H54 (cell line): ENCODE data around the gene URAD.

Experiments used
- DNase-seq: peaks from one replicate; pipeline ENCODE4 v3.0.0; 2011; ENCODE audit warnings: low spot score, mixed read lengths; ENCODE audit not compliant: insufficient read length
- FAIRE-seq: peaks from 3 replicates; lab custom pipeline; 2011; peaks lifted over from hg19 to GRCh38; lab: Jason Lieb, UNC
- POLR2A ChIP-seq: IDR thresholded peaks from 2 replicates; pipeline ENCODE4 v1.6.1; 2011; ENCODE audit warnings: low read depth, mild to moderate bottlenecking, low read length

URAD gene

GRCh38 chr13:27979765-27980279 is 8.7 kb downstream of the URAD start:
- no peak for TF ChIP-seq POLR2A
- DNase-seq (no peak), FAIRE-seq (no peak)

- DNase-seq: no peak
- TF ChIP-seq POLR2A: no peak
- FAIRE-seq: no peak
These were observed 9.4 kb downstream of the URAD start for GRCh38 chr13:27979001-27979643.

GRCh38 chr13:27978301-27978968 is 10.1 kb downstream of the URAD start:
- FAIRE-seq (no peak), DNase-seq (no peak)

DNA sequence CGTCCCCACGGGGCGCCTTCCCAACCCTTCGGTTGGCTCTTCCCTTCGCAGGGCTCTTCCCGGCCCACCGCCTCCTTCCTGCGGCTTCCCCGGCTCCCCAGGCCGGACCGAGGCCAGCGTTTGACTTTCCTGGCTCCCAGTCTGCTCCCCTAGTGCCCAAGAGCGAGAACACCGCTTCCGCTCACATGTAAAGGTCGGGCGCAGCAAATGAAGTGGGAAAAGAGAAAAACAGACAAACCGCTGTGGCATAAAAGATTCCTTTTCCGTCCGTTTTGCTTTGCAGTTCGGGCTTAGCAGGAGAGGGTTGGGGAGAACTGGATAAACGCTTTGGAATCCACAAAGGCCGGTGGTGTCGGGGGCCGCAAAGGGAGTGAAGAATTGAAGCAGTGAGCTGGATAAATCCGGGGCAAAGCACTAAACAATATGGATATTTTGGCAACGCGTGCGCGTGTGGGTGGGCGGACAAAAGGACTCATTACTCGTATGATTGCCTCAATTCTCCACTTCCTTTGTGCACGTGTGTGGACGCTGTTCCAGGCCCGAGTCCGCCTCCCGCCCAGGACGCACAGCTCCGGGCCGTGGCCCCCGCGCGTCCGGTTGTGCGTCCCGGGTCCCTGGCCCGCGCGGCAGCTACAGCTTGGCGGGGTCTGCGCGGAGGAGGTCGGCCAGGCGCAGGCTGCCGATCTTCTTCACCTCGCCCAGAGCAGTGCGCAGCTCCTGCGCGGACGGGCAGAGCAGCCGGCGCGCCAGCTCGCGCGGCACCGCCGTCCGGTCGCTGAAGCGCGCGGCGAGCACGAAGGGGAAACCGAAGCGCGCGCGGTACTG is 10.8 kb downstream of the URAD start:
- FAIRE-seq (no peak), DNase-seq (no peak)
- TF ChIP-seq POLR2A: no peak

More at GRCh38 chr13:27978301-27978968, 10.1 kb downstream of the URAD start:
- no peak for TF ChIP-seq POLR2A

DNA sequence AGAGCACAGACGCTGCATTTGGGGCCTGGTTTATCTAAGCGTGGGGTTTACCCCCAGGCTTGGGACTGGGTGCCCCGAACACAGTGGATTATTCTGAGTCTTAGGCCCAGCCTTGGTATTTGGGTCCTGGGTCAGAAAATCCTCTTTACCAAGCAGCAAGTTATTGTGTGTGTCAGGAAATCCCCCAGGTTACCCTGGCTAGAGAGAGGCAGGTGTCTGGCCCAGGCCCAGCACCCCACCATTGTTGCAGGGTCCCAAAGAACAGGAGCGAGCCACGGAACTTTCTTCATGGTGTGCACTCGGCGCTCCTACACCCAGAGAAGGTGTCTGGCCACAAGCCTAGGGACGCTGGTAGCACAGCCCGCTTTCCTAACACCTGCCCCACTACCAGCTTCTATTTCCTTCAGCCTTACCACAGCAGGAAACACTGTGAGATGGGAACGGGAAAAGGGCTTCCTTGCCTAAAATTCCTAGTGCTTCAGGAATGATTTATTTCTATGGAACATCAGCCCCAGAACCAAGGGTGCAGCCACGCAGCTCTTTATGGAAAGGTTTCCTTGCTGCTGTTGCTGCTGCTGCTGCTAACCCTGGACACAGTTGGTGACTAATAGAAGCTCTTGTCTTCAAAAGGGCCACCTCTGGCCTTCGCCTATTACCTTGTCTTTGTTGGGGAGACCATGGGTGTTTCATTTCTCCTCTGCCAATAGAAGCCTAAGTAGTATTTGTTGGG is 12.0 kb downstream of the URAD start:
- DNase-seq: no peak
- TF ChIP-seq POLR2A: no peak
- FAIRE-seq: no peak

- DNase-seq: no peak
- no peak for TF ChIP-seq POLR2A
- FAIRE-seq: no peak
These were observed 12.7 kb downstream of the URAD start for GRCh38 chr13:27975564-27976361.

- TF ChIP-seq POLR2A: no peak
- no peak for DNase-seq
- FAIRE-seq: no peak
These were observed 14.4 kb downstream of the URAD start for GRCh38 chr13:27973961-27974662.

DNA sequence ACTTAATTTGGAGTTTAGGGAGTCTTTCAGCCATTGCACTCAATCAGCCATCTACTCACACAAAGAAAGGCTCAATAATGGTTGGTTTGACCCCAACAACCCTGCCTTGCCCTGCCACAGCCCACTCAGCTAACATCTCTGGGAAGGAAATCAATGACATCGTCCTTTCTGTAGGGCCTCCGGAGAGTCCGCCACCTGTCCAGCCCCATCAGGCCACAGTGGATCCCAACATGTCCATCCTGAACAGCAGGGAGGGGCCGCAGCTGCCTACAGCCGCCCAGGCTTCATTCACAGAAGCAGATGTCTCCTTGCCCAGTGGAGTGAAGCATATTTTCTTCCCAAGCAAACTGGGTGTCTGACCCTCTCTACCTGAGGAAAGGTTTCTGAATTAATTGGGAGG is 15.2 kb downstream of the URAD start:
- DNase-seq (no peak), FAIRE-seq (no peak)
- no peak for TF ChIP-seq POLR2A

DNA sequence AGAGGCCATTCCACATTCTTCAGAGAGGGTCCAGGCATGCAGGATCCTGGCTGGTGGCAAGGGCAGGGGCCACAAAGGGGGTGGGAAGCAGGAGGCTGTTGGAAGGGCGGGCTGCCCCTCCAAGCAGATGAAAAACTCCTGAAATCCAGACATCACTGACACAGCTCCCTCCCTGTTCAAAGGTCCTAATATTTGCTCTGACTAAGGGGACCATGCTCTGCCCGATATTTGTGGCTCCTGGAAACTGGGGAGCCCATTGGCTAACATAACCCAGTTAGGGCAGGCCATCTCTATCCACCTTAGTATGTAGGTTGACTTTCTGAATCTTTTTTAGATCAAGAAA is 16.0 kb downstream of the URAD start:
- no peak for DNase-seq
- FAIRE-seq: no peak
- no peak for TF ChIP-seq POLR2A

DNA sequence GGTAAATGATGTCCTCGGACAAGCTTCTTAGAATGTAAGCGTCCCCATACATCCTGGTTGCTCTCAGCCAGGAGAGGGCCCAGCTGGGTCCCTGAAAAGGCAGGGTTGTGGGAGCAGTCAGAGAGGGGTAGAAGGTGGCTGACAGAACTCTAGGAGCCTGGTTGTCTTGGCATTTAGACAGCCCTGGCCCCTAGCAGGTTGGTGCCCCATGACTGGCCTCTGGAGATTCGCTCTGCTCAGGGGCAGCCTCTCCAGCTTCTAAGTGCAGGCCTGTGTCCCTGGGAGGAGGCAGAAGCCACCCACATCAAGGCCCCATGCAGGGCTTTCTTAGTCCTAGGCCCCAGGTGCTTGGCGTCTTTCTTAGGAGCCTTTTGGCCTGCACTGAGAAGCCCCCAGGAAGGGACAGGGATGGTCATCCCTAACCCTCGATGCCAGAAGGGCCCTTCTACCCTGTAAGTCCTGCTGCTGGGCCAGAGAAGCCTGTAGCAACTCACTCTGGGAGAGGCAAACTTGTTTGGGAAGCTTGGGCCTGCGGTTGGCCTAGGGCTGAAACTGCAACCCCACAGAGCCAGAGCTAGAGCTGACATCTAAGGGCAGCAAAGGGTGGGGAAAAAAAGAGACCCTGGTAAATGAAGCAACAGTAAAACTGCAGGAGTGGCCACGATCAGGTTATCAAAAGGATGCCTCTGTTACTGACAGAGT is 16.6 kb downstream of the URAD start:
- DNase-seq: no peak
- FAIRE-seq: no peak
- no peak for TF ChIP-seq POLR2A

- no peak for TF ChIP-seq POLR2A
- no peak for FAIRE-seq
- no peak for DNase-seq
These were observed 17.3 kb downstream of the URAD start for GRCh38 chr13:27971236-27971645.
